GM12878 (cell line): ENCODE measurements around the gene TMEM167A. TPM values are rescaled to one million over a fixed set of nuclear protein-coding genes. Genes with fewer than 3 reads are reported as not detected.

Experiments used
- ATAC-seq: fragments of 200-7000 bp; cut with Tn5 transposase; 3 replicates; pipeline ENCODE4 v1.9.1; 2020; ENCODE audit warnings: mild to moderate bottlenecking, moderate library complexity
- BruUV-seq: library from RNA; stranded (reverse); fragments of 400-500 nt; replicated peaks from 2 replicates; lab custom pipeline; 2021; lab: Mats Ljungman, UMichigan
- CTCF ChIA-PET: fragments of 300-600 bp; sonication (Branson Sonifier 250); formaldehyde crosslinking; extraction: SDS; loops from one replicate; lab custom pipeline; 2021; ENCODE audit warnings: inconsistent platforms; lab: Yijun Ruan, JAX
- POLR2A ChIA-PET: fragments of 350-600 bp; formaldehyde crosslinking; extraction: SDS; loops from one replicate; lab custom pipeline; 2021; ENCODE audit warnings: inconsistent platforms; lab: Charles Lee
- RAD21 ChIA-PET: fragments of 300-600 bp; sonication (Branson Sonifier 250); formaldehyde crosslinking; loops from one replicate; lab custom pipeline; 2023; ENCODE audit warnings: antibody characterized with exemption; ENCODE audit not compliant: unreplicated experiment; lab: Charles Lee
- SMC1A ChIA-PET: fragments of 300-600 bp; sonication (Branson Sonifier 250); formaldehyde crosslinking; loops from one replicate; lab custom pipeline; 2023; ENCODE audit not compliant: unreplicated experiment, uncharacterized antibody; lab: Charles Lee
- DNase-seq: peaks from one replicate; pipeline ENCODE4 v3.0.0-alpha.2; 2011; ENCODE audit warnings: low read depth, low spot score
- FAIRE-seq: peaks from 3 replicates; lab custom pipeline; 2011; peaks lifted over from hg19 to GRCh38; lab: Jason Lieb, UNC
- H2AFZ ChIP-seq: 2 replicates; pipeline ENCODE4 v1.6.0; 2011; ENCODE audit warnings: low read depth, low read length, control low read depth; ENCODE audit not compliant: control insufficient read depth
- H3K27ac ChIP-seq: 2 replicates; pipeline ENCODE4 v1.5.1; 2011; ENCODE audit warnings: control low read depth; ENCODE audit not compliant: control insufficient read depth, insufficient read depth
- H3K27me3 ChIP-seq, 2 experiments: replicated peaks in 1 of 2; 2 replicates each; pipeline versions ENCODE4 v1.6.0 to v1.6.1; 2011; ENCODE audit warnings: low read length in 1 of 2; ENCODE audit not compliant: control insufficient read depth in 2 of 2, insufficient read depth in 2 of 2
- H3K36me3 ChIP-seq, 2 experiments: 2 replicates each; pipeline ENCODE4 v1.5.1; 2011; ENCODE audit warnings: low read length in 1 of 2; ENCODE audit not compliant: control insufficient read depth in 2 of 2, insufficient read depth in 2 of 2
- H3K4me1 ChIP-seq: 2 replicates; pipeline ENCODE4 v1.6.1; 2011; ENCODE audit warnings: mild to moderate bottlenecking, low read length, moderate library complexity, mixed read lengths; ENCODE audit not compliant: control insufficient read depth, insufficient read depth
- H3K4me2 ChIP-seq: 2 replicates; pipeline ENCODE4 v1.6.0; 2011; ENCODE audit warnings: control low read depth; ENCODE audit not compliant: control insufficient read depth, insufficient read depth
- H3K4me3 ChIP-seq: fragments of 200-600 bp; sonication (generic); 2 replicates; pipeline ENCODE4 v1.5.1; 2016
- H3K79me2 ChIP-seq: 2 replicates; pipeline ENCODE4 v1.6.0; 2011; ENCODE audit warnings: low read length; ENCODE audit not compliant: control insufficient read depth, insufficient read depth
- H3K9ac ChIP-seq: 2 replicates; pipeline ENCODE4 v1.8.0; 2011; ENCODE audit warnings: low read length, control low read depth, mixed read lengths; ENCODE audit not compliant: control insufficient read depth, insufficient read depth
- H3K9me3 ChIP-seq: replicated peaks from 3 replicates; pipeline ENCODE4 v1.5.1; 2011; ENCODE audit warnings: mild to moderate bottlenecking, low read length; ENCODE audit not compliant: control insufficient read depth, insufficient read depth
- H4K20me1 ChIP-seq: 2 replicates; pipeline ENCODE4 v1.6.0; 2011; ENCODE audit not compliant: control insufficient read depth, insufficient read depth
- BRCA1 ChIP-seq: IDR thresholded peaks from 2 replicates; pipeline ENCODE4 v1.6.1; 2011; ENCODE audit warnings: low read depth, low read length, improper control_type of control experiment
- CBX5 ChIP-seq: sonication (generic); IDR thresholded peaks from 2 replicates; pipeline ENCODE4 v1.6.1; 2016; ENCODE audit warnings: low read depth, moderate library complexity, mild to moderate bottlenecking, inconsistent platforms
- CREB1 ChIP-seq: IDR thresholded peaks from 2 replicates; pipeline ENCODE4 v1.6.1; 2012; ENCODE audit warnings: low read depth, mild to moderate bottlenecking, inconsistent platforms
- EGR1 ChIP-seq, 2 experiments: IDR thresholded peaks; 1 replicate in 1 of 2; 2 replicates in 1 of 2; pipeline ENCODE4 v1.6.1; 2011 to 2012; ENCODE audit warnings: low read depth in 2 of 2, low read length in 2 of 2, borderline replicate concordance in 1 of 2, mild to moderate bottlenecking in 1 of 2, moderate library complexity in 1 of 2
- GATAD2B ChIP-seq: fragments of 450-650 bp; conservative IDR thresholded peaks from 2 replicates; pipeline ENCODE4 v1.6.1; 2017; ENCODE audit warnings: low read depth, mild to moderate bottlenecking, moderate library complexity
- POU2F2 ChIP-seq: IDR thresholded peaks from 3 replicates; pipeline ENCODE4 v1.6.1; 2011; ENCODE audit warnings: low read depth, mild to moderate bottlenecking, low read length, borderline replicate concordance
- SRF ChIP-seq, 2 experiments: IDR thresholded peaks; 2 replicates each; pipeline ENCODE4 v1.6.1; 2011; ENCODE audit warnings: low read depth in 2 of 2, low read length in 2 of 2, mild to moderate bottlenecking in 1 of 2, moderate library complexity in 1 of 2
- WGBS: methylation state at CpG from one replicate; pipeline ENCODE4 v1.1.6; 2016; ENCODE audit warnings: low lambda C conversion rate; ENCODE audit not compliant: insufficient replicate concordance, insufficient coverage; ENCODE audit errors: missing lambda C conversion rate; 5-methylcytosine and 5-hydroxymethylcytosine counted together
- in situ Hi-C: fragments of 300-500 bp; cut with MboI; formaldehyde crosslinking; loops from 9 replicates; pipeline ENCODE4 v1.14.3; 2018; ENCODE audit warnings: mixed read lengths
- intact Hi-C: fragments of 100-400 bp; cut with micrococcal nuclease; formaldehyde crosslinking; loops from one replicate; pipeline ENCODE4 v1.14.2; 2022; ENCODE audit not compliant: unreplicated experiment
- polyA plus RNA-seq, 11 experiments: library from polyadenylated mRNA; depleted of rRNA in 4 of 11; unstranded in 6 of 11; stranded (reverse) in 5 of 11; fragments of >200 nt; fragmentation: Nextera tagmentation in 4 of 11; fragmentation: Illumina TruSeq in 1 of 11; extraction: Ambion mirVana in 4 of 11; extraction: Trizol in 1 of 11; gene quantifications; 1 replicate in 1 of 11; 2 replicates in 10 of 11; pipeline versions ENCODE4 v1.2.1 to v1.2.3, GENCODE V29; 2011 to 2016; ENCODE audit warnings: inconsistent platforms in 2 of 11, missing spikeins in 2 of 11, low read depth in 1 of 11
- total RNA-seq, 4 experiments: library from RNA; depleted of rRNA in 3 of 4; stranded (reverse); fragments of >200 nt in 3 of 4; fragmentation: Illumina TruSeq in 1 of 4; extraction: Trizol in 1 of 4; gene quantifications; 2 replicates each; pipeline versions ENCODE4 v1.2.1 to v1.2.3, GENCODE V29; 2013 to 2021
- TF ChIP-seq, protein P1 (sequence below): IDR thresholded peaks from 2 replicates; pipeline ENCODE4 v1.6.1; 2011; ENCODE audit warnings: low read depth, mild to moderate bottlenecking, low read length, moderate library complexity, borderline replicate concordance; ENCODE audit errors: extremely low read depth
- TF ChIP-seq, protein P2 (sequence below): fragments of 450-650 bp; IDR thresholded peaks from 2 replicates; pipeline ENCODE4 v1.6.1; 2017; ENCODE audit warnings: mild to moderate bottlenecking

Gene TMEM167A
- total and polyA plus RNA-seq, 10 of the 15 experiments (the other 5 are each of a cell fraction or from before 2014, with no cell fraction given), result 29.5 to 363 (median 85.6) TPM

DNA sequence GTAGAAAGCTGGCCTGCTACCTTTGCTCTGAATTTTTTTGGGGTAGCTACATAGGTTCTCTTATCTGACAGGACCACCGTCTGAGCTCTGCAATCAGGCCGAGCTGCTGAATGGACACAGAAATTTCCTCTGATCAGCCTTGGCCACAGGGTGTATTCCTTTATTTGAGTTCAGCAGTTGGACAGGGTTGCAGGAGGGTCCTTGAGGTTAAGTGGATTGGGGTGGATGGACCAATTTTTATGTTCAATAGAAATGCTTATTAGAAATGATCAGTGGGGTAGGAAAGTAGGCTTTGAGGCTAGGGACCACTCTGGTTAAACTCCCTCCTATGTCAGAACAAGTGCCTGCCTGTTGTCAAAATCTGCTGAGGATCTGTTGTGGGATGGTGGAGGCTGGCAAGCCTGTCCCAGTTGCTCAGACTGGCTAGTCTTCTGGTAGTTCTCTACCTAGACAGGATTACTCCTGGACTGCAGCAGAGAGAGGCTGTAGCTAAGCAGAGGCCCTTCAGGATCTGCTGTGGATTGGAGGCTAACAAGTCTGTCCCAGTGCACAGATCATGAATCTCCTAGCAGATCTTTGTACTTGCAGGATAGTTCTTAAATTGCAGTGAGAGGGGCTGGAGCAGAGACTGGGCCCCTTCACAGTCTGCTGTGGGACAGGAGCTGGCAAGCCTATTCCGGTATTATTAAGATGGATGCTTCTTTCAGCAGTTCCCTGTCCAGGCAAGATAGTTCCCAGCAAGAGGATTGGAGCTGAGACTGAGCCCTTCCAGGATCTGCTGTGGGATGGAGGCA is 18.2 kb upstream of the TMEM167A start (continued):
- TF ChIP-seq POU2F2 (no peak), SRF (IDR thresholded peaks at IDR 0.05; ENCODE audit: low read depth in 2 of 2, low read length in 2 of 2) (no peak)
- TF ChIP-seq, all 136 proteins: peak for 0

DNA sequence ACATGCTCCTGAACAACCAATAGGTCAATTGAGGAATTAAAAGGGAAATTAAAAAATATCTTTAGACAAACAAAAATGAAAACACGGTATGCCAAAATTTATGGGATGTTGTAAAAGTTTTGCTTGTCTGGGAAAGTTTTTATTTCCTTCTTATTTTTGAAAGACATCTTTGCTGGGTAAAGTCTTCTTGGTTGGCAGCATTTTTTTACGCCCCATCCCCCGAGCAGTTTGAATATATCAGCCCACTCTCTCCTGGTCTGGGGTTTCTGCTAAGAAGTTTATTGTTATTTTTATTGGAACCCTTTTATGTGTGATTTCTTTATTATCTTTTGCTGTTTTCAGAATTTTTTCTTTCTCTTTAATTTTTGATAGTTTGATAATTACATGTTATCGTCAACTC is 16.5 kb upstream of the TMEM167A start:
- Histone ChIP-seq H3K4me1 (0 out of 2 replicates have a peak, but pooled peaks cover 6% of the 10 kb centered on the region), H4K20me1 (no peaks in the 10 kb centered on the region), H3K27me3 (no peaks in the 10 kb centered on the region), H3K9me3 (peaks cover 6% of the 10 kb centered on the region), H3K36me3 (no peaks in the 10 kb centered on the region), H3K4me2 (no peak overlapping the region), H3K79me2 (no peaks in the 10 kb centered on the region; the same call in 1 of the 2 replicates), H2AFZ (no peak overlapping the region)
- no peak for ATAC-seq
- RAD21 ChIA-PET, result no interaction called here
- intact Hi-C loops, result no loop called here
- BruUV-seq, result no TSS peak
- 94% methylated on average over 4 of the region's 4 CpGs for WGBS
- SMC1A ChIA-PET, result no interaction called here
- TF ChIP-seq SRF (IDR thresholded peaks at IDR 0.05; ENCODE audit: low read depth in 2 of 2, low read length in 2 of 2) (no peak), GATAD2B (no peak), BRCA1 (no peak), CREB1 (no peak), CBX5 (peak; percentile 71; the same call in 1 of the 2 replicates), EGR1 (IDR thresholded peaks at IDR 0.05; ENCODE audit: borderline replicate concordance in 1 of 2, low read depth in 2 of 2, low read length in 2 of 2) (no peak)
- TF ChIP-seq, protein P1, sequence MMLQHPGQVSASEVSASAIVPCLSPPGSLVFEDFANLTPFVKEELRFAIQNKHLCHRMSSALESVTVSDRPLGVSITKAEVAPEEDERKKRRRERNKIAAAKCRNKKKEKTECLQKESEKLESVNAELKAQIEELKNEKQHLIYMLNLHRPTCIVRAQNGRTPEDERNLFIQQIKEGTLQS, result no peak
- TF ChIP-seq, protein P2, sequence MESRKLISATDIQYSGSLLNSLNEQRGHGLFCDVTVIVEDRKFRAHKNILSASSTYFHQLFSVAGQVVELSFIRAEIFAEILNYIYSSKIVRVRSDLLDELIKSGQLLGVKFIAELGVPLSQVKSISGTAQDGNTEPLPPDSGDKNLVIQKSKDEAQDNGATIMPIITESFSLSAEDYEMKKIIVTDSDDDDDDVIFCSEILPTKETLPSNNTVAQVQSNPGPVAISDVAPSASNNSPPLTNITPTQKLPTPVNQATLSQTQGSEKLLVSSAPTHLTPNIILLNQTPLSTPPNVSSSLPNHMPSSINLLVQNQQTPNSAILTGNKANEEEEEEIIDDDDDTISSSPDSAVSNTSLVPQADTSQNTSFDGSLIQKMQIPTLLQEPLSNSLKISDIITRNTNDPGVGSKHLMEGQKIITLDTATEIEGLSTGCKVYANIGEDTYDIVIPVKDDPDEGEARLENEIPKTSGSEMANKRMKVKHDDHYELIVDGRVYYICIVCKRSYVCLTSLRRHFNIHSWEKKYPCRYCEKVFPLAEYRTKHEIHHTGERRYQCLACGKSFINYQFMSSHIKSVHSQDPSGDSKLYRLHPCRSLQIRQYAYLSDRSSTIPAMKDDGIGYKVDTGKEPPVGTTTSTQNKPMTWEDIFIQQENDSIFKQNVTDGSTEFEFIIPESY, result 0 out of 2 replicates have a peak, but pooled peaks have one; percentile 67
- TF ChIP-seq, all 136 proteins: peak for 2
- no peak overlapping the region for H3K4me3 ChIP-seq
- no peak overlapping the region for H3K9ac ChIP-seq
- CTCF ChIA-PET, result no interaction called here
- POLR2A ChIA-PET, result no interaction called here
- DNase-seq, result no peak
- FAIRE-seq, result no peak
- in situ Hi-C loops, result no loop called here
- H3K27ac ChIP-seq, result no peak overlapping the region
